ENCODE results near the gene PCDH10.

GRCh38 chr4:133130171-133130570, 18.9 kb upstream of the PCDH10 start:
- TF ChIP-seq EZH2phosphoT487 (IDR thresholded peaks at IDR 0.05; ENCODE audit: borderline replicate concordance, low read length) (no peak), CTCF (IDR thresholded peaks at IDR 0.05; ENCODE audit: low read depth, low read length, poor library complexity, severe bottlenecking) (no peak)
